Ecto neural progenitor cell (in vitro differentiated cells): ENCODE results near the gene P4HA3.
"Not testable (repeated sequence)": the region's sequence is repeated elsewhere in the genome, so short reads cannot be mapped to it uniquely, and the experiment has no call there.

Source experiments
- DNase-seq: peaks from one replicate; pipeline ENCODE4 v3.0.0-alpha.2; 2018; ENCODE audit warnings: low spot score

Gene P4HA3

DNA sequence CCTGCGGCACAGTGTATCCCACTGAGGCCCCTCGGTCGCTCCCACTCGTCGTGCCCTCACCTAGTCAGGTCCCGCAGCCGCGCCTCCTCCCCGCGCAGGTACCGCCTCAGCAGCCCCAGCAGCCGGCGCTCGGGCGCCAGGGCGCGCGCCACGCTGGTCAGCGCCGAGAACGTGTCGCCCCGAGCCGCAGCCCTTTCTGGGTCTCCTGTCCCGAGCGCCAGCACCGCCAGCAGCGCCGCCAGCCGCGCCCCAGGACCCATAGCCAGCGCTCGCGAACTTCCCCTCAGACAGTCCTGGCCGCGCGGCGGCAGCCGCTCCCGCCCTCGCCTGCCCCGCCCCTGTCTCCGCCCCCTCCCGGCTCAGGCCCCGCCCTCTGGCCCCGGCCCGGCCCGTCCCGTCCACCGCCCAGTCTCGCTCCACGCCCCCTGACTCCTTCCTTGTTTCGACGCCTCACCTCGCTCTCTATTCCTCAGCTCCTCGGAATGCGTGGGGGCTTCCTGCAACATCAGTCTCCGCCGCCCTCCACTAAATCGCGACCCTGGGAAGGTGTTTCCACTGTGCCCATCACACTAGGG, at the start of gene P4HA3:
P4HA3 (minus strand) TSS at position 289 of the 575 bp plus-strand sequence; CDS start at position 260, 29 bp downstream.
- DNase-seq, result peak; percentile 81

DNA sequence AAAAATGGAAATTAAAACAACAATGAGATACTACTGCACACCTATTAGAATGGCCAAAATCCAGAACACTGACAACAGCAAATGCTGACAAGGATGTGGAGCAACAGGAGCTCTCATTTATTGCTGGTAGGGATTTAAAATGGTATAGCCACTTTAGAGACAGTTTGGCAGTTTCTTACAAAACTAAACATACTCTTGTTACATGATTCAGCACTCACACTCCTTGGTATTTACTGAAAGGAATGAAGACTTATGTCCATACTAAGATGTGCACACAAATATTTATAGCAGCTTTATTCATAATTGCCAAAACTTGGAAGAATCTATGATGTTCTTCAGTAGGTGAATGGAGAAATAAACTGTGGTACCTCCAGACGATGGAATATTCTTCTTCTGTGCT, 46.0 kb upstream of the P4HA3 start:
- DNase-seq, result no peak

DNA sequence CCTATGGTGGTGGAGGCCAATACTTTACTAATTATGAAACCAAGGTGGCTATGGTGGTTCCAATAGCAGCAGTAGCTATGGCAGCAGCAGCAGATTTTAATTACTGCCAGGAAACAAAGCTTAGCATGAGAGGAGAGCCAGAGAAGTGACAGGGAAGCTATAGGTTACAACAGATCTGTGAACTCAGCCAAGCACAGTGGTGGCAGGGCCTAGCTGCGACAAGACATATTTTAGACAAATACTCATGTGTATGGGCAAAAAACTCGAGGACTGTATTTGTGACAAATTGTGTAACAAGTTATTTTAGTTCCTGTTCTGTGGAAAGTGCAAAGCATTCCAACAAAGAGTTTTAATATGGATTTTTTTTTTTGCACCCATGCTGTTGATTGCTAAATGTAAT, 44.2 kb upstream of the P4HA3 start:
- DNase-seq, result no peak

DNA sequence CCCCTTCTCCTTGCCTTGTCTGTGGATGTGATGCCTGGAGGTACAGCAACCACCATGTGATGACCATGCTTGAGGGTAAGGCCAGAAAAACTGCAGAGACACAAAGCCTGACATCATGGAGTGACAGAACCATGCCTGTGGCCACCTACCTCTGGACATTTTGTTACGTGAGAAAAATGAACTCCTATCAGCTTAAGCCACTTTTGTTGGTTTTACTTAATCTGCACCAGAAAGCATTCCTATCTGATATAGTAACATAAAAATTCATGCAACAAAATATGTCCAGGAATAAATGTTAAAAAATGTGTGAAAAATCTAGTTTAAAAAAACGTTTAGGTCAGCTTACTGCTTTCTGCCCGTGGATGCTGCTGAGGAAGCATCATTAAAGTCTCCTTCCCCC, 42.6 kb upstream of the P4HA3 start:
- DNase-seq, result no peak

DNA sequence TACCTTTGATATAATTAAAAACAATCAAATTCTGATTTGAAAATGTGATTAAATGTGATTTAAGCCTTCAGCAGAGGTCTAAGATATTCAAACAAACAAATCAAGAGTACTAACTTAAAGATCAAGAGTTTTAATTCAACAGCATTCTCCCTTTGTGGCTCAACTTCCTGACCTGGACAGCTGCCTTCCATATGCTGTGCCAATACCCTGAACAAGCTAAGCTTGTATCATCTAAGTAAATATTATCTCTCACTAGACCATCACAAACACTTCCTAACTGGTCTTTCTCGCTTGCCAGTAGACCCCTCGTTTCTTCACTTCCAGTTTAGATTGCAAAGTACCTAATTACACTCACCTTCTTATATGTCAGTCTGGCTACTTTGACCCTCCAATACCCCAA, 35.9 kb upstream of the P4HA3 start:
- DNase-seq, result no peak

DNA sequence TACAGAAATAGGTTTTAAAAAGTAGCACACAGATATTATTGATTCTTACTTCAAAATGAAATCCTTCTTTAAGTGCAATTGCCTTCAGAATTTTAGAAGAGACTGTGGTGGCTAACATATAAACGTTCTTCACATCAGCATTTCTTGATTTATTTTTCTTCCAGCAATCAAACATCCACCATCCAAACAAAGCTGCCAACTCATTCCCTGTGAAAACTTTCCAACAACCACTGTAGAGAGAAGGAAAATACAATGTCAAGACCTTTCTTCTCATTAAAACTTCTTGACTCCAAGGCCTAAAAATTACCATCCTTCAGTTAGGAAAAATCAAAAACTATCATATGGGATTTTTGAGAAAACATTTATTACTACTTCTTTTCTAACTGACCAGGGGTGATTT, 34.0 kb upstream of the P4HA3 start:
- DNase-seq, result no peak

DNA sequence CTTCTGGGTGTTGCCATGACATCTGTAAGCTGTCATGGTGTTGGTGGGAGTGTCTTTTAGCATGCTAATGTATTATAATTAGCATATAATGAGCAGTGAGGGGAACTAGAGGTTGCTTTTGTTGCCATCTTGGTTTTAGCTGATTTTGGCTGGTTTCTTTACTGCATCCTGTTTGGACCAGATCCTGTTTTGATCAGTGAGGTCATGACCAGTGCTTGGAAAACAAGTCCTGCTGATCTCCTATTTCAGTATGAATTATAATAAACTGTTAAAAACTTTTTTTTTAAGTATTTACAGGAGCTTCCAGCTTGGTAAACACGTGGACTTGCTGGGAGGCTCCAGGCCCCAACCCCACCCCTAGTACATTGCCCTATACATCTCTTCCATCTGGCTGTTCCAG, 30.5 kb upstream of the P4HA3 start:
- DNase-seq, result no peak

DNA sequence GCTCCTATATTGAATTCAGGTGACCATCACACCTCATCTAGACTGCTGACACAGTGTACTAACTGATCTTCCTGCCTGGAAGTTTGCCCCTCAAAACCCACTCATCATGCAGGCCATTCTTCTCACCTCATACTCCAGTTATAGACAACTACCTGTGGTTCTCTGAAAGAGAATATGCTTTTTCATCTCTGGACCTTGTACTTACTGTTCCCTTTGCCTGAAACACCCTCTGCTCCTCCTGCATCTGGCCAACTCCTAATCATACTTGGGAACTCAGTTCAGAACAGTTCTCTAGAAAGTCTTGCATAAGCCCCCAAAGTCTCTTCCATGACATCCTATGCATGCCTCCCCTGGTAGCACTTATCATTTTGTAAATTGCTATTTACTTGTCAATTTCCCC, 28.2 kb upstream of the P4HA3 start:
- no peak for DNase-seq

DNA sequence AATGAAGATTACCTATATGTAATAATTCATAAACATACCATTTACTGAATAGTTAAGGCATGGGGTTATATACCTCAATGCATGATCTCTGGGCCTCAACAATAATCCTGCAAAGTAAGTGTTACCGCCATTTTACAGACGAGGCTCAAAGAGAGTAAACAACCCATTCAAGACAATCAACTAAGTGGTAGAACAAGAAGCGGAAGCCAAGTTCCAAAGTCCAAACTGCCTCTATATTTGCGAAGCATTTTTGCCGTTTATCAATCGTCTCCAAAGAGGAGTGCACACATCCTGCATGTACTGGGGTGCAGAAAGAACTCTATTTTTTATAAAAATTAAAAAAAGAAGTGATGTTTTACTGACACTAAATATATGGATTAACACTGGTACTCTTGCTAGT, 27.5 kb upstream of the P4HA3 start:
- no peak for DNase-seq

DNA sequence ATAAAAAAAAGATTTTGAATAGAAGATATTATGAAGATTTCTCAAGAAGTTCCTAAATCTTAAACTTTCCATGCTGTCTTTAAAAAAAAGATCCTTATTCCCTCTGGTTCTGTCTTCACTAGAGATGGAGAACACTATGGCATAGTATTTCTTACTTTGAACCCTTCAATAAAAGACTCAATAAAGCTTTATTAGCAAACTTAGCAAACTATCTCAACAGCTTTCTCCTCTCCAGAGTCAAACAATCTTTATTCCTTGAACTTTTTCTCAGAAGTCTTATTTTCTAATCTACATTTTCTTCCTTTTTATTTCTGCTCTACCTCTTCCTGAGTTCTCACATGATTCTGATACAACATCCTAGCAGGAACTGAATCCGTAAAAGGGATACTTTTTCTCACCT, 21.8 kb upstream of the P4HA3 start:
- DNase-seq, result no peak

DNA sequence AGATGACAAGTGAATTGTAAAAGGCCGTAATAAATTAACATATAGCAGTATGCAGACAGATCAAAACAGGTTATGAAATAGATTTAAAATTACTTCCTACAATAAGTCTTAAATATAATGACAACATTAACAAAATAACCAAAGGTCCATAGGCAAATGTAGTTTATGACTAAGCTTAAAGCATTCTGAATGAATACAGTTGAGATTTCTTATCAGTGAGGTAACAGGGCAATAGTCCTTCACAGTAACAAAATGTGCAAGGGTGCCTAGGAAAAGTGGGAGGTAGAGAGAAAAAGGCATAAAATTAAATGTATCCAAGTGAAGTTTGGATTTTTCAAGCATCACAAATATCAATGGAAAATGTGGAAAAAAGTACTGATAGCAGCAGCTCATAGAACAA, 20.9 kb upstream of the P4HA3 start:
- DNase-seq, result no peak

DNA sequence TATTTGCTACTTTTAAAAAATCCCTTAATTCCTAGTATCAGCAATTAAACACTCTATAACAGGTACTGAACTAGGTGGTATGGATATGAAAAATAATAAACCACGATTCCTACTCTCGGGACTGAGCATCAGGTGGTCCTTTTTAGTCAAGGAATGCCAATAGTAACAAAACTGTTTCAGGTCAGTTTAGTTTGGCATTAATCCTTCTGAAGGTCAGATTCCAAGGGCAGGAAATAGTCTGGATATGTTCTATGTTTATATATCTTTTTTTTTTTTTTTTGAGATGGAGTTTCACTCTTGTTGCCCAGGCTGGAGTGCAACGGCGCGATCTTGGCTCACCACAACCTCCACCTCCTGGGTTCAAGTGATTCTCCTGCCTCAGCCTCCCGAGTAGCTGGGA, 19.6 kb upstream of the P4HA3 start:
- not testable (repeated sequence) for DNase-seq

DNA sequence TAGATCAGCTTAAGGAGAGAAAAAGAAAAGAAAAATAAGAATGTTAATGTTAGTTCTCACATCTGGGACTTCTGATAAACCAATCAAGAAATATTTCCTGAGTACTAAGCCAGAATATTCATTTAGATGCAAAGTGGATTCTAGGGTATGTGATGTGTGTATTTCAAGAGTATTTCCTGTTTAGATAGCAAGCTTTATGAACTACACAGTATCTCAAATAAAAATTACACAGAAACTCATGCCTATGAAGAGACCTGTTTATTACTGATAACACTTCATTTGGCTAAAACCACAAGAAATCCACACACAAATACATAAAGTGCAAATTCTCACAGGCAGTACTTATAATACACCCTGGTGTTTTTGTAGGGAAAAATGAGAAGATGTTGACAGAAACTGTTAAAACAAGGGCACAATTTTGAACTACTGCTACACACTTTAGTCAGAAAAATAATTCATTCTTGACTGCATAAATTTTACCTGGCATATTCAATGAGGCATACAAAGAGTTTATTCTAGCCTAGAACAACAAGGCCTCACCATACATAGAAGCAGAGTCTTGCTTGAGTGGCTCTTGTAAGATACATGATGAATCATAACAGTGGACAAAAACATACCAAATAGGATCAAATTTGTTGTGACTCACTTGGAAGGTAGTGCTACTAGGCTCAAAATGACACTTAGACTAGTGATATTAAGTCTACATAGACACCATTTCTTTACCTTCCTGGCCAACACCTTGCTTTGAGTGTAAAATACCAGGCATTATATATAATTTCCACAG, 18.8 kb upstream of the P4HA3 start:
- no peak for DNase-seq

DNA sequence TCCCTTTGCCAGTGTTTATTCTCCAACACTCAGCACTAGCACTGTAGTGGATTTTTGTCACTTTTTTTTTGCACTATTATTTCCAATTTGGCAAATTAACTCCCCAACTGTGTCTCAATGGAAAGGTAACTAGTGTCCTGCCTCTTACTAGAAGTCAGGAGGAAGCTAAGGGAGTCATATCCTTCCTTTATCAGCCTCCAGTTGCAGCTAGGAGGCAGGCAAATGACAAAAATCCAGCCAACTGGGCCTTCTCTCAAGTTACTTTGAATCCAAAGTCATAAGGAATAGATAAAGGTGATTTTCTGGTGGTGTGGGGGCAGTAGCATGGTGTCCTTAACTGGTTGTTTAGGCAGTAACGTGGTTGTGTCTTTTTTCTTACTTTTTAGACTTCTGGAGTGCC, 15.6 kb upstream of the P4HA3 start:
- DNase-seq, result no peak

DNA sequence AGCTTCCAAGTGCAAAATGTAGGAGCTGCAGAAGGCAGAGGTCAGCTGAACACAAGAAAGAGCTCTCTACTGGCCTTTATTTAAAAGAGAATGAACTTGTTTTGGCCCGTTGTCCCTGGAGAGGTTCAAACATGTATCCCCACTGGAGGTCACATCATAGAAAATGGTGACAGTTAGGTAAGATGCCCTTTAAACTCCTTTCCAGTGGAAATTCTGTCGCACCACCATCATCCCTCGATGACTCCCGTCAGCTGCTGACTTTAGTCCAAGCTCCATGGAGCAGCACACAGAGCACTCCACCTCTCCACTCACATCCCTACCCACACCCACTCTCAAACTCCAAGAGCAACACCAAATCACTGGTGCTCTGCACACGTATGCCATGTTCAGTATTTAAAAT, 15.2 kb upstream of the P4HA3 start:
- no peak for DNase-seq

DNA sequence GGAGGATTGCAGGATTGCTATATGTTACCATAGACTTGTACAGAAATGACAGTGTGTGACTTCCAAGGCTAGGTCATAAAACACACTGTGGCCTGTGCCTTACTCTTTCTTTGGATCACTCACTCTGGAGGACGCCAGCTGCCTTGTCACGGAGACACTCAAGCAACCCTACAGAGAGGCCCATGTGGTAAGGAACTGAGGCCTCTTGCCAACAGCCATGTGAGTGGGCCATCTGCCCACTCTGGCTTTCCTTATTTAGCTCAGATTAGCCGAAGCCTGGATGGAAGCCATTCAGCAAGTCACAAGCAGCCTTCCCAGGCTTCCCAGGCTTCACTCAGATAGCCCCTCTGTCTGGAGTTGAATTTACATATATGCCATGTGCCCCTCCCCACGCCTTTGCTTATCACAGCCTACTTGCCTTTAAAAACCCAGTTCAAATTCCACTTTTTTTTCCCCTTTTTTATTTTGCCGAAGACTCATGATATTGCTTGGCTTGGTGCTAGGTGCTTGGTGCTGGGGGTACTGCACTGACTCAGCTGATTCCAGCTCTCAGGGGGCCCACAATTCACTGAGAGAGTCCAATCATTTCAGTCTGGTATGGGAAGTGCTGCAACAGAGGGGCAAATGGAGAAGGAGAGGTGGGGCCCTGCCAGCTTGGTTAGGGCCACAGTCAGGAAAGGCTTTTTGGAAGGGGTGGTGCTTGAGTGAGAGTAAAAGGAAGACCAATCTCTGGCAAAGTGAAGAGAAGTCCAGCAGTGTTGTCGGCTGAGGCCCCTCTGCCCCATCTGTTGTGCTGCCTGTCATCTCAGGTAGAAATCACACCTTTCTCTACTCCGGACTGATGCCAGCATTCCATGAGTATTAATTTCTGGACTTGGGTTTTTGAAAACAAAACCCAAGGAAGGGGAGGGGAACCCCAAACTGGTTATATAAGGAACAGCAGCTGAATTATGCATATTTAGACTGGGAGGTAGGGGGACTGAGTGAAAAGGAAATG, 14.5 kb upstream of the P4HA3 start:
- no peak for DNase-seq

DNA sequence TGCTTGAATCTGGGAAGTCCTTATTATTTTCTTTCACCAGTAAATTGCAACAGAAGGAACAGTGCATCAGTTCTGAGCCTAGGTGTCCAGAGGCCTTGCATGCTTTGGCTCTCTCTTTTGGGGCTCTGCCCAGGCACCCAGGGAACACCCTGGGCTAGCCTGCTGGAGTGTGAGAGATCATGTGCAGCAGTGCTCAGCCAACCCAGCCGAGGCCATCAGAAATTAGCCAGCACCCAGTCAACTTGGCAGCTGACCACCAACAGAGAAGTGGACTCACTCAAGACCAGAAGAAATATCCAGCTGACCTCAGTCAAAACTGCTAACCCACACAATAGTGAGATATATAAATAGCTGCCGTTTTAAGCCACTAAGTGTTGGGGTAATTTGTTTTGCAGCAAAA, 11.2 kb upstream of the P4HA3 start:
- DNase-seq, result no peak

DNA sequence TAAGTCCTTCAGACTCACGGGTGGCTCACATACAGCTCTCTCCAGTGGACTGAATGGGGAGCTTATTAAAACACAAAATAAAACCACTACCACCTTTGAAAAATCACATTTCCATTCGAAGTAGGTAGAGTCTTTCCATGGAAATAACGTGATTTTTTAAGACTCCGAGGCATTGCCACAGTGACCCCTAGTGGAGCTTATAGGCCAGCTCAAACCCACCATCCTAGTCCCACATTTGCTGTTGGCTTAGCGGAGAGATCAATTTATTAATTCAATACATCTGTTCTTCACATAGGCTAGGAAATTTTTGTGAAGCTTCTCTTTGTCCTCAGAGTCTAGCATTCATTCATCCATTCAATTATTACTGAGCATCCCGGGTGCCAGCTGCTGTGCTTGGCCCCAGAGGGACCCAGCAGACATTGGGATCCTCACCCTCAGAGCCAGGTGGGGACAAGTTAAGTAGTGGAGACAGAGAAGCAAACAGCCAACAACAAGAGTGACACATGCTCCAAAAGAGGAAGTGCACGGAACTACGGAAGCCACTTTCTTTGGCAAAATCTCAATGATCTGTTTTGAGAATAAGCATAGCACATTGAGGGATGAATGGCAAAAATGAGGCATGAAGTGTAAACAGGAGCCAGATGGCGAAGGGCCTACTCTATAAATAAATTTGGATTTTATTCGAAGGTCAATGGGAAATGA, 10.2 kb upstream of the P4HA3 start:
- no peak for DNase-seq

DNA sequence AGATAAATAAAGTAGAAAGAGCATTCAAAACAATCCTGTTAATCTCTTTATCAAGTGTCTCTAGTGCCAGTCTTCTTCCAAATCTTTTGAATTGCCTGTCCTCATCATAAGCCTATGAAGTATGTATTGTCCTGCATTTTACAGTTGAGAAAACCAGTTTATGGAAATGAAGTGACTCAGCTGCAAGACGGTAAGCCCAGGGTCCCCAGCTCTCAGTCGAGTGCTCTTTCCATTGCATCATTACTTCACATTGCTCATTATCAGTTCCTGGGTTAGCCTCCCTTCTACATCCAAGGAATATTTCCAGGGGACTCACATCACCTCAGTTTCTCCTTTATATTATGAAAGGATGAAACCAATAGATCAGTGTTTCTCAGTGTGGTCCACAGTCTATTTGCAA, 9.1 kb upstream of the P4HA3 start:
- no peak for DNase-seq

DNA sequence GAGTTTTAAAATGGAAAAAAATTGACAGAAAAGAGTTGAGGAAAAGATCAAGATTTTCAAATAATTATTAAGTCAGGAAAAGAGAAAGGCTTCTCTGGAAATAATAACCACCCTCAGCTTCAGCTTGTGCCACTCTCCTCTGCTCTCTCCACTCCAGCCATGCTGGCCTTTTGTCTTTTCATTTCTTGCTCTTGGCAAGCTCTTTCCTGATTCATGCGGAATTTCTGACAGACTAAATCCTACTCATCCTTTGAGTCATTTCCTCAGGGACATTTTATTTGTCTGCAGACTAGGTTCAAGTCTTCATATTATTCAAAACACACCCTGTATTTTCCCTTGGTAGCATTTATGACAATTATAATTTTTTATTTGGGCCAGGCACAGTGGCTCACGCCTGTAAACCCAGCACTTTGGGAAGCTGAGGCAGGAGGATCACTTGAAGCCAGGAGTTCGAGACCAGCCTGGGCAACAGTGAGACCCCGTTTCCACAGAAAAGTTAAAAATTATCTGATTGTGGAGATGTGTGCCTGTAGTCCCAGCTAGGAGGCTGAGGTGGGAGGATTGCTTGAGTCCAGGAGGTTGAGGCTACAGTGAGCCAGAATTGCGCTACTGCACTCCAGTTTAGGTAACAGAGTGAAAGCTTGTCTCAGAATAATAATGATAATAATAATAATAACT, 7.8 kb upstream of the P4HA3 start:
- no peak for DNase-seq

DNA sequence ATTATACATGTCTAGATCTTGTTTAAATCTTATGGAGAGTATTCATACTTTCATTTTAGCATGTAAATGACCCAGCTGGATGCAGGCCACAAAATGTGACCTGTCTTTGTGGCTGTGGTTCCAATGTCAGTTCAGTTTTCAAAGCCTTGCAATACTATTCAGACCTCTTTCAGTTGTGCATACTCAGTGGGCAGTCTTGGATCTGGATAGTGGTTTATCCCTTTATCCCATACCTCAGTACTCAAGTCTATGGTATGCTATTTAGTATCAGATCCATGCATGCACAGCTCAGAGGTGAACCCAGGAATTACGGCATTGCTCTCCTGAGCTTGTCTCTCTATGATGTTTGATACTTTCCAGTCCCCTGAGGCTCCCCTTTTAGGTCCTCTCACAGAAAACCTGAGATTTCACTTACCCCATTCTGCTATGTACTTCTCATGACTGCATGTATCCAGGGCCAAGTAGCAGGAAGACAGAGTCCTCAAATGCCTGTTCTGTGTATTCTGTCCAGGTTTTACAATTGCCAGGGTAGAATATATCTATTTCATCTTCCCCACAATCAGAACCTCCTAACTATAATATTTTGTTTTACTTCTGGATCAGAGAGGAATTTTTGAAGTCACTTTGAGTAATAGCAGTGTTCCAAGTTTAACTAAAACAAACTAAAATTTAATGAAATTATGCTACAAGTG, 6.9 kb upstream of the P4HA3 start:
- no peak for DNase-seq
